ENCODE measurements around the gene GDPD5. TPM values are rescaled to one million over a fixed set of nuclear protein-coding genes. Genes with fewer than 3 reads are reported as not detected.

GDPD5 gene
- total RNA-seq, 1 donor from 2014 or later: 9.7 TPM

DNA sequence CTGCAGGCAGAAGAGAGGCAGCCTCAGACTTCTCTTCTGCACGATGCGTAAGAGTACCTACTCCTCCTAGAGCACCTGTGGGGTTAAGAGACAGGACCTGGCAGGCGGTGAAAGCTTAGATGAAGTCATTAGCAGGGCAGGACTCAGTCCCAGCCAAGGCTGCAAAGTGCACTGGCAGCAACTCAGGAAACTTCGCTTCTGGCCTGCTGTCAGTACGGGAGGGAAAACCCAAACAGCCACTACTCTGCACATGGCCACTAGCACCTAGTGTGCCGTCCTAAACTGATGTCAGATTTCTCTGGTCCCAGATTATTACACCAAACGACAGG, 84.0 kb downstream of the GDPD5 start:
- DNase-seq (ENCODE audit: low spot score): no peak
- Mint-ChIP-seq H3K4me1 (ENCODE audit: low read depth) (no peaks in the 10 kb centered on the region), H3K9me3 (no peaks in the 10 kb centered on the region), H3K36me3 (ENCODE audit: low read depth) (no peaks in the 10 kb centered on the region), H3K27me3 (ENCODE audit: insufficient read depth) (peaks cover 4% of the 10 kb centered on the region), H3K27ac (no peak overlapping the region), H3K4me3 (no peak overlapping the region)
- intact Hi-C loops (cut with micrococcal nuclease): no loop called here

DNA sequence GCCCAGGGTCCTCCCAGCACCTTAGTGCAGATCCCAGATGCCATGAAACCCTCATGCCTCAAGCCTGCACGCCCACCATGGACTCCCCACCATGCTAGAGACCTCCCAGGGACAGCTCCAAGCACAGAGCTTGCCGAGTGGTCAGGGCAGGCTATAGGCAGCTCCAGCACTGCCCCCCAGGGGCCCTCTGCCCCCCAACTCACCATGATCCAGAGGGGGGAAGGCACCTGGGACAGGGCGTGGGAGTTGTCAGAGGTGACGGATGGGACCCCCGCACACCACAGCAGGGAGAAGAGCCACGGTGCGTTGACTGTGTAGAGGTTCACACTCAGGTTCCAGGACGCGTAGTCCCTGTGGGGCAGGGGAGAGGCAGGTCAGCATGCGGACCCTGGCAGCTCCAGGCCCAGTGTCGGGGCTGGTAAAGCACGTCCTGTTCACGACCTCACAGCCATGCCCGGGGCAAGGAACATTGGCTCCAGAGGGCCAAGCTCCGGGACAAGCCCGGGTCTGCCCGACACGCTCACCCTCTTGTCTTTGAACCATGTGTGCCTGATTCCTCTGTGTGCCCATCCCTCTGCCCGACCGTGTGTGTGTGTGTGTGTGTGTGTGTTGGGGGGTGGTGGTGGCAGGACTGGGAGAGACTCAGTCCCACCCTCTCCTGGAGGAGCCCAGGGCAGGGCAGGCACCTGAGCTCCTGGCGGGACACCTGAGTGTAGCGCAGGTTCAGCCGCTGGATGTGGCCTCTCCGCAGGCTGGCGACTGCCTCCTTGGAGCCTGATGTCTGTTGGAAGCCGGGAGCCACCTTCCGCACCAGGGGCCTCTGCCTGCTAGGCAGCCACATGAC, 84.6 kb downstream of the GDPD5 start:
- H3K27ac Mint-ChIP-seq: no peak overlapping the region

DNA sequence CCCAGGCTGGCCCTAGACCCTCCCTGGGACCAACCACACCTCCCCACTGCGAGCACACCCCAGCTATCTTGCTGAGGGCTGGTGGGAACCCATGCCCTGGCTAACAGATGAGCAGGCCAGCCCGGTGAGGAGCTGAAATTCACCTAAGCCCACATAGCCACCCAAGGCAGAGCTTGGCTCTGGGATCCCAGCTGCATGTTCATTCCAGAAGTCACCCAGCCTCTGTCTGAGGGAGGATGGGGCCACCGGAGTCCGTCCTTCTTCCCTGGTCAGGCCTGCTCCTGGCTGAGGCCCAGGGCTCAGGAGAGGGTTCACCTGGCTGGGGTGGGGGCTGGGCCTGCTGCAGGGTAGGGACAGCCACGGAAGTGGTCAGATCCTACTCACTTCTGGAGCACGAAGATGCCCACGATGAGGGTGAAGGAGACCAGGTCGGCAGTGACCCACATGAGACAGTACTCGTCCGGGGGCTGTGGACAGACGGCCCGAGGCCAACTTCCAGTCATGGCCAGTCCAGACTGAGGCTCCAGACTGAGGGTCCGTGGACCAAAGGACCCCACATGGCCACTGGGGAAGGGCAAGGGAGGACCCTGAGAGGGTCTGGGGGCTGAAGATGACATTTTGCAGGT, 86.1 kb downstream of the GDPD5 start:
- no peaks in the 10 kb centered on the region for H3K4me1 Mint-ChIP-seq (ENCODE audit: low read depth)
- intact Hi-C loops (cut with micrococcal nuclease): no loop called here
- no peak overlapping the region for H3K4me3 Mint-ChIP-seq
- H3K27ac Mint-ChIP-seq: no peak overlapping the region
- no peak for DNase-seq (ENCODE audit: low spot score)
- no peaks in the 10 kb centered on the region for H3K36me3 Mint-ChIP-seq (ENCODE audit: low read depth)
- no peaks in the 10 kb centered on the region for H3K9me3 Mint-ChIP-seq
- peaks cover under 1% of the 10 kb centered on the region for H3K27me3 Mint-ChIP-seq (ENCODE audit: insufficient read depth)

More for the DNA sequence above, 84.6 kb downstream of the GDPD5 start:
- DNase-seq (ENCODE audit: low spot score): no peak
- H3K36me3 Mint-ChIP-seq (ENCODE audit: low read depth): no peaks in the 10 kb centered on the region
- peaks cover 4% of the 10 kb centered on the region for H3K27me3 Mint-ChIP-seq (ENCODE audit: insufficient read depth)
- H3K4me3 Mint-ChIP-seq: no peak overlapping the region
- H3K4me1 Mint-ChIP-seq (ENCODE audit: low read depth): no peaks in the 10 kb centered on the region
- H3K9me3 Mint-ChIP-seq: no peaks in the 10 kb centered on the region
- intact Hi-C loops (cut with micrococcal nuclease): no loop called here

DNA sequence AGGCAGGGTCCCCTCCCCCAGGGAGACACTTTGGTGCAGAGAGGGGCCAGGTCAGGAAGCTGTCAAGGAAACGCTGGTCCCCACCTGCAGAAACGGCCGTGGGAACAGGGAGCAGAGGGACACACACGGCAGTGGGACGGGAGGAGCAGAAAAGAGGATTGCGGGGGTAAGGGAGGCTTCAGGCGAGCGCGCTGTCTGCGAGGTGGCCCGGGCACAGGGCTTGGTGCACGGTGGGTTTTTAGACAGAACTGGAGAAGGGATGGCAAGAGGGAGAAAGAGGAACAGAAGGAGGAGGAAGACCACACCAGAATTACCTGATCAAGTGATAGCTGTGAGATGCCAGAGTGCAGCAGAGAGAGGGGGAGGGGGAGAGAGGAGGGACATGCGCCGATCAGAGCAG, 86.7 kb downstream of the GDPD5 start:
- Mint-ChIP-seq H3K27ac (no peak overlapping the region), H3K36me3 (ENCODE audit: low read depth) (no peaks in the 10 kb centered on the region), H3K4me1 (ENCODE audit: low read depth) (no peaks in the 10 kb centered on the region), H3K9me3 (no peaks in the 10 kb centered on the region), H3K4me3 (no peak overlapping the region), H3K27me3 (ENCODE audit: insufficient read depth) (no peaks in the 10 kb centered on the region)
- intact Hi-C loops (cut with micrococcal nuclease): no loop called here
- no peak for DNase-seq (ENCODE audit: low spot score)

DNA sequence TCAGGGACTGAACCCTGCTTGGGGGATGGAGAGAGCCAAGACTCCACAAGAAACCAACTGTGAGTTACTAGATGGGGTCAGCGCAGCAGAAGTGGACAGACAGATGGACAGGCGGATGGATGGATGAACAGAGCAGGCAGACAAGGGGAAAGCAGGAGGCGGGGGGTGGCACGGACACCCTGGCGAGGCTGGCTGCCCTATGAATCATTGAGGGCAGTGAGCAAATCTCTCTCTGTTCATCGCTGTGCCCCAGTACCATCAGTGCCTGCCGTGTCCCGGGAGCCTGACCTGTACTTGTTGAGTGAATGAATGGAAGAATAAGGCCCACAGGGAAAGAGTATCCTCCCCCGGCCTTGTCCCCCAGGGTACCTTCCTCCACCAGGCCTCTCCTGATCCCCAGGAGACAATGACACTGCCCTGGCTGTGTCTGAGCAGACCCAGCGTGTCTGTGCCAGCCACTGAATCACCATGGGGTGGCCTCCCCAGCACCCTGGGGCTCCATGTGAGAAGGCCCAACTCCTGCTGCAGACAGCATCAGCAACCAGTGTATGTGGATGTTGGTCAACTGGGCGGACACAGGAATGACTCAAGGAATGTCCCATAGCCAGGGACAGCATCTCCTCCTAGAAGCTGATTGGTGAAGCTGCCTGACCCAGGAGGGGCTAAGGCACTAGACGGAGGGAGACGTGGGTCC, 87.6 kb downstream of the GDPD5 start:
- H3K9me3 Mint-ChIP-seq: no peaks in the 10 kb centered on the region

DNA sequence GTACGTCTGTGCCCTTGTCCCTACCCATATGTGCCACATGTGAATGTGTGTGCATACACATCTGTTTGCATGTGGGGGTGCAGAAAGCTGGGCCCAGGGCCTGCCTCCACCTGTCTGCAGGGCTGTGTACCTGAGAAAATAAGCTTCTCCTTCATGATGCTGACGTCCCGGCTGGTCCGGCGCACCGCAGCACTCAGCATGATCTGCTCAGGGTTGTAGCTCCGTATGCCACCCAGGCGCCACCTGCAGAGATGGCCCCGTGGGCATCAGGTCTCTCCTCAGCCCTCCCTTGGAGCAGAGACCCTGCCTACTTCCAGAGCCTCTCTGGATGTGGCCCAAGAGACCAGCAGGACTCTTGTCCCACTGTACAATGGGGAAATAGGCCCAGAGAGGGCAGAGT, 88.9 kb downstream of the GDPD5 start:
- intact Hi-C loops (cut with micrococcal nuclease): no loop called here
- Mint-ChIP-seq H3K36me3 (ENCODE audit: low read depth) (no peaks in the 10 kb centered on the region), H3K27ac (no peak overlapping the region), H3K27me3 (ENCODE audit: insufficient read depth) (peaks cover 19% of the 10 kb centered on the region), H3K4me1 (ENCODE audit: low read depth) (no peaks in the 10 kb centered on the region), H3K4me3 (no peak overlapping the region), H3K9me3 (no peaks in the 10 kb centered on the region)
- no peak for DNase-seq (ENCODE audit: low spot score)

More for the DNA sequence above, 87.6 kb downstream of the GDPD5 start:
- no peak for DNase-seq (ENCODE audit: low spot score)
- no peaks in the 10 kb centered on the region for H3K36me3 Mint-ChIP-seq (ENCODE audit: low read depth)
- intact Hi-C loops (cut with micrococcal nuclease): no loop called here
- no peak overlapping the region for H3K4me3 Mint-ChIP-seq
- no peak overlapping the region for H3K27ac Mint-ChIP-seq
- no peaks in the 10 kb centered on the region for H3K4me1 Mint-ChIP-seq (ENCODE audit: low read depth)
- peaks cover 7% of the 10 kb centered on the region for H3K27me3 Mint-ChIP-seq (ENCODE audit: insufficient read depth)

DNA sequence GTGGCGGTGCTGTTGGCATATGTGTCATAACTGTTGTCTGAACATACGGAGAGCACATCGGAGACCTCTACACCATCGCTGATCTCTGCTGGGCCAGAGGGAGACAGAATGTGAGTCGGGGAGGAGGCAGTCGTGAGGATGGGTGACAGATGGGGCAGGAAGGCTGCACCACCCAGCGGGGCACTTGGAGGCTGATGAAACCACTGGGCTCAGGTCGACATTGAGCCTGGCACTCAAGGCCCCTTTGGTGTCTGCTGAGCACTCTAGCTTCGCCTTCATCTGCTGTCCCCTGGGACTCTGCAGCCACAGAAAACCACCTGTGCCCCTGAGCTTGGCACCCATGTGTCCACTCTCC, 90.2 kb downstream of the GDPD5 start:
- no peak overlapping the region for H3K4me3 Mint-ChIP-seq
- no peaks in the 10 kb centered on the region for H3K9me3 Mint-ChIP-seq
- DNase-seq (ENCODE audit: low spot score): no peak
- H3K27ac Mint-ChIP-seq: no peak overlapping the region
- no peaks in the 10 kb centered on the region for H3K36me3 Mint-ChIP-seq (ENCODE audit: low read depth)
- H3K4me1 Mint-ChIP-seq (ENCODE audit: low read depth): peaks cover 8% of the 10 kb centered on the region
- intact Hi-C loops (cut with micrococcal nuclease): no loop called here
- H3K27me3 Mint-ChIP-seq (ENCODE audit: insufficient read depth): peaks cover 31% of the 10 kb centered on the region

DNA sequence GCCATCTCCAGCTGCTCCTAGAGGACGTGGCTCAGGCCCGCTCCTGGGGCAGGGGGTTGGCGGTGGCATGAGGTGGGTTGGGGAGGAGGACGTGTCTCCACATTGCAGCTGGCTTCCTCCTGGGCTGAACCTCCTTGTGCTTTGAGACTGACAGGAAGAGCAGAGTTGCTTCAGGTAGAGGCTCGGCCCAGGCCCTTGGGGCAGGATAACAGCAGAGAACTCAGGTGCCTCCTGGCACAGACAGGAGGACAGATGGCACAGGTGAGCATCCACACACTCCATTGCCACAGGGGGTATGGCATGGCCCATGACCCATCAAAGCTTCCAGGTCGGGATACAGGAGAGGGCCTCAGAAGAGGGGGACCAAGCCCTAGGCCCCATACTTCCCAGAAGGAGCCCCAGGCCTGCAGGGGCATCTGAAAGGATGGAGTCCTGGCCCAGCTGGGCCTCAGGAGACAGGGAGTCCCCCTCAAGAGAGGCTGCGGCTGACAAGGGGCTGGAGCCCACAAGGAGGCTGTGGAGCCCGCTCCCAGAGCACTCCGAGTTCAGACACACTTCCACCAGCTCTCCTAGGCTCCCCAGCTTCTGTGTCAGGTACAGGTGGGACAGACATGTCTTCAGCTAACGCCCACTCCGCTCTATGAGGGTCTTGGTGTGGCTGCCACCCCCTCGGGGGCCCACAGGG, 90.7 kb downstream of the GDPD5 start:
- no peak for DNase-seq (ENCODE audit: low spot score)
- Mint-ChIP-seq H3K36me3 (ENCODE audit: low read depth) (no peaks in the 10 kb centered on the region), H3K9me3 (no peaks in the 10 kb centered on the region), H3K4me1 (ENCODE audit: low read depth) (peaks cover 10% of the 10 kb centered on the region), H3K27ac (no peak overlapping the region), H3K4me3 (no peak overlapping the region), H3K27me3 (ENCODE audit: insufficient read depth) (peaks cover 32% of the 10 kb centered on the region)
- intact Hi-C loops (cut with micrococcal nuclease): no loop called here

DNA sequence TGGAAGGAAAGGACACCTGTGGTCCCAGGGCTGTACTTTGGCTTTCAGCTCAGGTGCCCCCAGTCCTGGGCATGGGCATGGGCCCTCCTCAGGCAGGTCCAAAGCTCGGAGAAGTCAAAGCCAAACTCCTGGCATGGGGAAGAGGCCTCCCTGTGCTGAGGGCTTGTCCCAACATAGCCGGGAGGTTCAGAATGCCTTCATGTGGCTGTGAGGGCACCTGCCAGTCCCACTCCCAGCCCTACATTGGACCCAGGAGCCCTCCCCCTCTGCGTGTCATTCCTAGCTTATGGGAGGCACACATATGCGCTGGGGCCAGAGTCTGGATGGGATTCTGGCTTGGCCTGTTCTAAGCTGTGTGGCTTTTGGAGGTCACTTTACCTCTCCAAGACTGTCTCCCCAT, 91.7 kb downstream of the GDPD5 start:
- peaks cover 15% of the 10 kb centered on the region for H3K4me1 Mint-ChIP-seq (ENCODE audit: low read depth)
- DNase-seq (ENCODE audit: low spot score): no peak
- peaks cover 3% of the 10 kb centered on the region for H3K9me3 Mint-ChIP-seq
- intact Hi-C loops (cut with micrococcal nuclease): no loop called here
- H3K36me3 Mint-ChIP-seq (ENCODE audit: low read depth): peaks cover 4% of the 10 kb centered on the region
- H3K27me3 Mint-ChIP-seq (ENCODE audit: insufficient read depth): peaks cover 37% of the 10 kb centered on the region
- H3K27ac Mint-ChIP-seq: no peak overlapping the region
- no peak overlapping the region for H3K4me3 Mint-ChIP-seq

DNA sequence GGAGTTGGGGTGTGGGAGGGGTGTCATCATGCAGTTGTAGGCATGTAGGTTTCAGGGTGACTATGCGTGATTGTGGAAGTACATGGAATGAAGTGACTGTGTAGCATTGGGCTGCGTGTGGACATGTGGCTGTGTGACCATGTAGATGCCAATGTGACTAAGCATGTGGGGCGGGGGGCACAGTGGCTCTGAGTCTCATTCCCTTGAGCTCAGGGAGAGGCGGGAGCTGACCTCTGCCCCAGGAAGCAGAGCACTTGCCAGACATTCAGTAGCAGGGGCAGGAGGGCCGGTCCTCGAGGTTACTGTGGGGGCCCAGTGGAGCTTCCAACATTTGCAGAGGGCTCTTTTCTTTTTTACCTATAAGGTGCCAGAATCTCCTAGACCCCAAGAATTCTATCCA, 92.3 kb downstream of the GDPD5 start:
- H3K9me3 Mint-ChIP-seq: peaks cover 3% of the 10 kb centered on the region
- H3K27me3 Mint-ChIP-seq (ENCODE audit: insufficient read depth): peaks cover 43% of the 10 kb centered on the region

DNA sequence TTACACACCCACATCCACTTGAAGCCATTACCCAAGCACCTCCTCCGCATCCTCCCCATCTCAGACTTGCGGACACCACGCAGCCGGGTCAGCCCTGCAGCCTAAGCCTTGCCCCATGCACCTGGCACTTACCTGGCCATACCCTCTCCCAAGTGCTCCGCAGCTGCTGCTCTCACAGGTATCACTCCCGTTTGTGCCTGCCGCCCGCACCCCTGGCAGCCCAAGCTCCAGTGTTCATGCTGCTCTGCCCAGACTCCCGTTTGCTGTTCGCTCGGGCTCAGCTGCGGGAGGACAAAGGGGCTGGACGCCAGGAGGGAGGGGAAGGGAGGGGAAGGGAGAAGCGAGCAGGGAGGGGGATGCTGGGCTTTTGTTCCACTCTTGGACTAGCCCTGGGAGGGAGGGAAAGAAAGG, 92.8 kb downstream of the GDPD5 start, which contains the start of gene KLHL35:
Gene KLHL35, minus strand, starts transcription at position 293 of the 411 bp plus-strand sequence. CDS start 2,574 bp downstream, outside the sequence.
- Mint-ChIP-seq H3K27ac (peak within 1 kb of the TSS; percentile 10), H3K36me3 (ENCODE audit: low read depth) (peaks cover 6% of the 10 kb centered on the region), H3K27me3 (ENCODE audit: insufficient read depth) (peaks cover 48% of the 10 kb centered on the region), H3K4me1 (ENCODE audit: low read depth) (peaks cover 20% of the 10 kb centered on the region), H3K4me3 (peak within 1 kb of the TSS; percentile 54), H3K9me3 (peaks cover 3% of the 10 kb centered on the region)
- DNase-seq (ENCODE audit: low spot score): no peak
- intact Hi-C loops (cut with micrococcal nuclease): no loop called here

More for the DNA sequence above, 92.3 kb downstream of the GDPD5 start:
- intact Hi-C loops (cut with micrococcal nuclease): no loop called here
- Mint-ChIP-seq H3K36me3 (ENCODE audit: low read depth) (peaks cover 6% of the 10 kb centered on the region), H3K4me1 (ENCODE audit: low read depth) (peaks cover 20% of the 10 kb centered on the region), H3K27ac (no peak overlapping the region), H3K4me3 (no peak overlapping the region)
- DNase-seq (ENCODE audit: low spot score): no peak

DNA sequence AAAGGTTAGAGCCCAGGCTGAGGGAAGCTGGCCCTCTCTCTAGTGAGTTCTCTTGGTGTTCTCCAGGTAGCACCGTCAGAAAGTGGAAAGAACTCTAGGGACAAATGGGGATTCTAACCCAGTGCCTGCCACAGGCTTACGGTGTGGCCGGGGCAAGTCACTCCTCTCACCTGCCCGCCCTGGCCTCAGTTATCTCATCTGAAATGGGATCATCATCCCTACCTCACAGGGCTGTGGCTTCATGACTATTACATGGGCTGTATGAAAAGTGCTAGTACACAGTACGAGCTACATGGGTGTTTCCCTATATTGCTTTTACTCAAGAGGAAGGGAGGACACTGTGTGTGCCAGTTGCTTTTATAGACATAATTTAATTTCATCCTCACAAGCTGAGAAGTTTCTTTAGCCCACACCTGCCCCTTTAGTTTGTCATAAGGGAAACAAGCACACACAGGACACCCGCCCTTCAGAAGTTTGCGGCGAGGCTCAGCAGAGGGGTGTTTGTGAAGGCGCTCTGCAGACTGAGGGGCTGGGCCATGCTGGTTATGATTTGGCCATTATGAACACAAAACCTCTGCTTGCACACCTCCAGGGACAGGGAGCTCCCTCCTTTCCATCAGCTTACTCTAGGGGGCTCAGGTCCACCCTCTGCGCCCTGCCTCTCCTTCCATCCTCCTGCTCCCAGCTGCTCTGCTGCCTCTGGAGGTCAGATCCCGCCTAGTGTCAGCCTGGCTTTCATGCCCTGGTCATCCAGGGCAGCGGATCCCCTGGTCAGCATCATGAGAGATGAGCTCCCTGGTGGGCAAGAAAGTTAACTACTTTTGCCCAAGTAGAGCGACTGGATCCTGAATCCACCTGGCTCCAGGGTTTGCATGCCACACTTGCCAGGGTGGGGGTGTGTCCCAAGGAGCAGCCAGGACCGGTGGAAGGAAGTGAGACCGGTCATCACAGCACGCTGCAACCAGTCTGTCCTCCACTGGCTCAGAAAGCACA, 93.9 kb downstream of the GDPD5 start:
- Mint-ChIP-seq H3K9me3 (peaks cover 3% of the 10 kb centered on the region), H3K36me3 (ENCODE audit: low read depth) (peaks cover 6% of the 10 kb centered on the region), H3K27me3 (ENCODE audit: insufficient read depth) (peaks cover 55% of the 10 kb centered on the region), H3K27ac (peak overlapping the region; percentile 10), H3K4me3 (peak overlapping the region; percentile 62), H3K4me1 (ENCODE audit: low read depth) (peaks cover 20% of the 10 kb centered on the region)
- intact Hi-C loops (cut with micrococcal nuclease): no loop called here
- no peak for DNase-seq (ENCODE audit: low spot score)
